HepG2 (cell line): Measurements from ENCODE around the gene FITM2. TPM values are rescaled to one million over a fixed set of nuclear protein-coding genes. Genes with fewer than 3 reads are reported as not detected.

Experiments
- AKAP8 ChIP-seq: sonication (generic); formaldehyde crosslinking; IDR thresholded peaks from 2 replicates; pipeline ENCODE4 v1.5.1; 2020; ENCODE audit warnings: mild to moderate bottlenecking, missing genetic modification reagents
- EEA1 ChIP-seq: sonication (generic); formaldehyde crosslinking; IDR thresholded peaks from 2 replicates; pipeline ENCODE4 v1.5.1; 2020; ENCODE audit warnings: mild to moderate bottlenecking, missing genetic modification reagents, borderline replicate concordance
- EZH2 ChIP-seq: conservative IDR thresholded peaks from 2 replicates; pipeline ENCODE4 v1.6.1; 2012; ENCODE audit warnings: mild to moderate bottlenecking, low read depth, low read length, moderate library complexity
- GPN1 ChIP-seq: sonication (generic); formaldehyde crosslinking; IDR thresholded peaks from 2 replicates; pipeline ENCODE4 v1.5.1; 2020; ENCODE audit warnings: missing genetic modification reagents, borderline replicate concordance
- JUN ChIP-seq: sonication (generic); formaldehyde crosslinking; IDR thresholded peaks from 2 replicates; pipeline ENCODE4 v1.4.0; 2020; ENCODE audit warnings: mild to moderate bottlenecking, missing genetic modification reagents
- LRRFIP1 ChIP-seq: sonication (generic); formaldehyde crosslinking; conservative IDR thresholded peaks from 2 replicates; pipeline ENCODE4 v1.4.0; 2020; ENCODE audit warnings: missing genetic modification reagents
- SOX5 ChIP-seq: IDR thresholded peaks from 2 replicates; pipeline ENCODE4 v1.6.1; 2016; ENCODE audit warnings: borderline replicate concordance
- ZFP36 ChIP-seq: fragments of 150-350 bp; IDR thresholded peaks from 2 replicates; pipeline ENCODE4 v1.6.1; 2018; ENCODE audit warnings: borderline replicate concordance, low read length, low read depth; ENCODE audit not compliant: partially characterized antibody
- ZFP36L1 ChIP-seq: sonication (generic); formaldehyde crosslinking; IDR thresholded peaks from 2 replicates; pipeline ENCODE4 v1.8.0; 2022; ENCODE audit warnings: mild to moderate bottlenecking, missing genetic modification reagents, moderate library complexity
- ZNF382 ChIP-seq: sonication (generic); formaldehyde crosslinking; IDR thresholded peaks from 2 replicates; pipeline ENCODE4 v1.5.0; 2020; ENCODE audit warnings: missing genetic modification reagents, mild to moderate bottlenecking, borderline replicate concordance
- ZNF879 ChIP-seq: sonication (generic); formaldehyde crosslinking; IDR thresholded peaks from 2 replicates; pipeline ENCODE4 v1.8.1; 2023; ENCODE audit warnings: missing genetic modification reagents
- ZNF883 ChIP-seq: sonication (generic); formaldehyde crosslinking; IDR thresholded peaks from 2 replicates; pipeline ENCODE4 v1.5.1; 2020; ENCODE audit warnings: mild to moderate bottlenecking, missing genetic modification reagents; ENCODE audit errors: not compliant biosample characterization
- polyA plus RNA-seq, 8 experiments: library from polyadenylated mRNA; depleted of rRNA in 3 of 8; stranded (reverse) in 7 of 8; unstranded in 1 of 8; fragments of >200 nt; fragmentation: Illumina TruSeq in 4 of 8; extraction: Trizol in 4 of 8; gene quantifications; 2 replicates each; pipeline versions ENCODE4 v1.2.1 to v1.2.3, GENCODE V29; 2011 to 2016; ENCODE audit warnings: low read depth in 4 of 8, missing spikeins in 1 of 8, mixed read lengths in 1 of 8; ENCODE audit not compliant: insufficient read depth in 1 of 8
- total RNA-seq, 5 experiments: library from RNA; depleted of rRNA; stranded (reverse); fragments of >200 nt; fragmentation: Illumina TruSeq; extraction: Trizol; gene quantifications; 2 replicates each; pipeline ENCODE4 v1.2.3, GENCODE V29; 2016; ENCODE audit warnings: low read depth in 1 of 5
- TF ChIP-seq, protein P1 (sequence below): sonication (generic); formaldehyde crosslinking; IDR thresholded peaks from 2 replicates; pipeline ENCODE4 v1.8.0; 2022; ENCODE audit warnings: mild to moderate bottlenecking, missing genetic modification reagents, moderate library complexity
- TF ChIP-seq, protein P2 (sequence below): sonication (generic); formaldehyde crosslinking; IDR thresholded peaks from 2 replicates; pipeline ENCODE4 v1.4.0; 2020; ENCODE audit warnings: mild to moderate bottlenecking, missing genetic modification reagents, borderline replicate concordance
- TF ChIP-seq, protein P3 (sequence below): sonication (generic); formaldehyde crosslinking; IDR thresholded peaks from 2 replicates; pipeline ENCODE4 v1.5.1; 2020; ENCODE audit warnings: missing genetic modification reagents, mild to moderate bottlenecking, borderline replicate concordance
- TF ChIP-seq, protein P4 (sequence below): sonication (generic); formaldehyde crosslinking; IDR thresholded peaks from 2 replicates; pipeline ENCODE4 v1.4.0; 2020; ENCODE audit warnings: missing genetic modification reagents

FITM2 gene
- total and polyA plus RNA-seq, 2 of the 13 experiments (the other 11 are each of a cell fraction or from before 2014, with no cell fraction given) = 9.6 to 24.5 TPM

GRCh38 chr20:44355498-44356352 lies 44.7 kb upstream of the FITM2 start, which contains the start of gene HNF4A (continued):
- peak; percentile 79; the same call in 1 of the 2 replicates for TF ChIP-seq SOX5 (CRISPR knock-in tag)
- TF ChIP-seq GPN1 (CRISPR knock-in tag) = peak; percentile 92; the same call in 1 of the 2 replicates
- TF ChIP-seq LRRFIP1 (CRISPR knock-in tag) = no peak
- TF ChIP-seq, protein P1, sequence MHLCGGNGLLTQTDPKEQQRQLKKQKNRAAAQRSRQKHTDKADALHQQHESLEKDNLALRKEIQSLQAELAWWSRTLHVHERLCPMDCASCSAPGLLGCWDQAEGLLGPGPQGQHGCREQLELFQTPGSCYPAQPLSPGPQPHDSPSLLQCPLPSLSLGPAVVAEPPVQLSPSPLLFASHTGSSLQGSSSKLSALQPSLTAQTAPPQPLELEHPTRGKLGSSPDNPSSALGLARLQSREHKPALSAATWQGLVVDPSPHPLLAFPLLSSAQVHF (CRISPR knock-in tag) = no peak
- peak; percentile 23; the same call in 1 of the 2 replicates for TF ChIP-seq EEA1 (CRISPR knock-in tag)
- TF ChIP-seq ZFP36 = no peak
- no peak for TF ChIP-seq ZNF382 (CRISPR knock-in tag)
- TF ChIP-seq, protein P2, sequence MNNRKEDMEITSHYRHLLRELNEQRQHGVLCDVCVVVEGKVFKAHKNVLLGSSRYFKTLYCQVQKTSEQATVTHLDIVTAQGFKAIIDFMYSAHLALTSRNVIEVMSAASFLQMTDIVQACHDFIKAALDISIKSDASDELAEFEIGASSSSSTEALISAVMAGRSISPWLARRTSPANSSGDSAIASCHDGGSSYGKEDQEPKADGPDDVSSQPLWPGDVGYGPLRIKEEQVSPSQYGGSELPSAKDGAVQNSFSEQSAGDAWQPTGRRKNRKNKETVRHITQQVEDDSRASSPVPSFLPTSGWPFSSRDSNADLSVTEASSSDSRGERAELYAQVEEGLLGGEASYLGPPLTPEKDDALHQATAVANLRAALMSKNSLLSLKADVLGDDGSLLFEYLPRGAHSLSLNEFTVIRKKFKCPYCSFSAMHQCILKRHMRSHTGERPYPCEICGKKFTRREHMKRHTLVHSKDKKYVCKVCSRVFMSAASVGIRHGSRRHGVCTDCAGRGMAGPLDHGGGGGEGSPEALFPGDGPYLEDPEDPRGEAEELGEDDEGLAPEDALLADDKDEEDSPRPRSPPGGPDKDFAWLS (CRISPR knock-in tag) = peak; percentile 87; the same call in 1 of the 2 replicates
- TF ChIP-seq ZFP36L1 (CRISPR knock-in tag) = peak; percentile 30; the same call in 1 of the 2 replicates
- peak; percentile 78; the same call in 1 of the 2 replicates for TF ChIP-seq JUN
- no peak; the same call in 1 of the 2 replicates for TF ChIP-seq AKAP8 (CRISPR knock-in tag)
- no peak for TF ChIP-seq EZH2
- TF ChIP-seq ZNF879 = peak; percentile 77; the same call in 1 of the 2 replicates
- peak; percentile 75 for TF ChIP-seq ZNF883 (CRISPR knock-in tag)
- TF ChIP-seq, protein P3, sequence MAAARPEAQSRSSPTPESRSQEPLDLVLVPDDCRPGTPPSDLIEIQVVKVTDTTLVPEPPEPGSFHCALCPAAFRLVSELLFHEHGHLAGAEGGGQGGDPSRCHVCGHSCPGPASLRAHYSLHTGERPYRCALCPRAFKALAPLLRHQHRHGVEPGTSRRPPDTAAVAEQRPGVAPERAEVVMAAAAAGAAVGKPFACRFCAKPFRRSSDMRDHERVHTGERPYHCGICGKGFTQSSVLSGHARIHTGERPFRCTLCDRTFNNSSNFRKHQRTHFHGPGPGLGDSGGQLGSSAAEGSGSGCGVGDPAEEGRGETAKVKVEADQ (CRISPR knock-in tag) = peak; percentile 94
- TF ChIP-seq, protein P4, sequence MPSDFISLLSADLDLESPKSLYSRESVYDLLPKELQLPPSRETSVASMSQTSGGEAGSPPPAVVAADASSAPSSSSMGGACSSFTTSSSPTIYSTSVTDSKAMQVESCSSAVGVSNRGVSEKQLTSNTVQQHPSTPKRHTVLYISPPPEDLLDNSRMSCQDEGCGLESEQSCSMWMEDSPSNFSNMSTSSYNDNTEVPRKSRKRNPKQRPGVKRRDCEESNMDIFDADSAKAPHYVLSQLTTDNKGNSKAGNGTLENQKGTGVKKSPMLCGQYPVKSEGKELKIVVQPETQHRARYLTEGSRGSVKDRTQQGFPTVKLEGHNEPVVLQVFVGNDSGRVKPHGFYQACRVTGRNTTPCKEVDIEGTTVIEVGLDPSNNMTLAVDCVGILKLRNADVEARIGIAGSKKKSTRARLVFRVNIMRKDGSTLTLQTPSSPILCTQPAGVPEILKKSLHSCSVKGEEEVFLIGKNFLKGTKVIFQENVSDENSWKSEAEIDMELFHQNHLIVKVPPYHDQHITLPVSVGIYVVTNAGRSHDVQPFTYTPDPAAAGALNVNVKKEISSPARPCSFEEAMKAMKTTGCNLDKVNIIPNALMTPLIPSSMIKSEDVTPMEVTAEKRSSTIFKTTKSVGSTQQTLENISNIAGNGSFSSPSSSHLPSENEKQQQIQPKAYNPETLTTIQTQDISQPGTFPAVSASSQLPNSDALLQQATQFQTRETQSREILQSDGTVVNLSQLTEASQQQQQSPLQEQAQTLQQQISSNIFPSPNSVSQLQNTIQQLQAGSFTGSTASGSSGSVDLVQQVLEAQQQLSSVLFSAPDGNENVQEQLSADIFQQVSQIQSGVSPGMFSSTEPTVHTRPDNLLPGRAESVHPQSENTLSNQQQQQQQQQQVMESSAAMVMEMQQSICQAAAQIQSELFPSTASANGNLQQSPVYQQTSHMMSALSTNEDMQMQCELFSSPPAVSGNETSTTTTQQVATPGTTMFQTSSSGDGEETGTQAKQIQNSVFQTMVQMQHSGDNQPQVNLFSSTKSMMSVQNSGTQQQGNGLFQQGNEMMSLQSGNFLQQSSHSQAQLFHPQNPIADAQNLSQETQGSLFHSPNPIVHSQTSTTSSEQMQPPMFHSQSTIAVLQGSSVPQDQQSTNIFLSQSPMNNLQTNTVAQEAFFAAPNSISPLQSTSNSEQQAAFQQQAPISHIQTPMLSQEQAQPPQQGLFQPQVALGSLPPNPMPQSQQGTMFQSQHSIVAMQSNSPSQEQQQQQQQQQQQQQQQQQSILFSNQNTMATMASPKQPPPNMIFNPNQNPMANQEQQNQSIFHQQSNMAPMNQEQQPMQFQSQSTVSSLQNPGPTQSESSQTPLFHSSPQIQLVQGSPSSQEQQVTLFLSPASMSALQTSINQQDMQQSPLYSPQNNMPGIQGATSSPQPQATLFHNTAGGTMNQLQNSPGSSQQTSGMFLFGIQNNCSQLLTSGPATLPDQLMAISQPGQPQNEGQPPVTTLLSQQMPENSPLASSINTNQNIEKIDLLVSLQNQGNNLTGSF (CRISPR knock-in tag) = no peak; the same call in 1 of the 2 replicates
